Thoracic aorta (tissue), 2 donors: Measurements from ENCODE around the gene CEP112. TPM values are rescaled to one million over a fixed set of nuclear protein-coding genes. Genes with fewer than 3 reads are reported as not detected.

ENCODE experiments used
- ATAC-seq: fragments of 150-250 bp; one replicate; pipeline ENCODE4 v1.8.0; 2017; ENCODE audit warnings: low read depth; ENCODE audit not compliant: insufficient number of reproducible peaks, low FRiP score
- DNase-seq: peaks from one replicate; pipeline ENCODE4 v3.0.0-alpha.2; 2020; ENCODE audit warnings: low spot score
- H3K27ac ChIP-seq, 2 donors: fragments of 200-600 bp; sonication (generic); 1 replicate in 1 of 2; 2 replicates in 1 of 2; pipeline ENCODE4 v1.5.1; 2016; ENCODE audit warnings: mild to moderate bottlenecking in 2 of 2, moderate library complexity in 2 of 2
- H3K27me3 ChIP-seq: fragments of 200-600 bp; sonication (generic); replicated peaks from 2 replicates; pipeline ENCODE4 v1.6.0; 2016; ENCODE audit warnings: mild to moderate bottlenecking; ENCODE audit not compliant: insufficient read depth
- H3K36me3 ChIP-seq: fragments of 200-600 bp; sonication (generic); one replicate; pipeline ENCODE4 v1.5.1; 2016
- H3K4me1 ChIP-seq, 2 donors: fragments of 200-600 bp; sonication (generic); 1 replicate in 1 of 2; 2 replicates in 1 of 2; pipeline versions ENCODE4 v1.5.1 to v1.6.0; 2016; ENCODE audit warnings: low read depth in 2 of 2, mild to moderate bottlenecking in 1 of 2; ENCODE audit not compliant: control insufficient read depth in 1 of 2
- H3K4me3 ChIP-seq: fragments of 200-600 bp; sonication (generic); 2 replicates; pipeline ENCODE4 v1.5.1; 2016; ENCODE audit warnings: mild to moderate bottlenecking
- H3K9me3 ChIP-seq: fragments of 200-600 bp; sonication (generic); 2 replicates; pipeline ENCODE4 v1.5.1; 2016
- total RNA-seq, 2 donors: library from RNA; depleted of rRNA; stranded (reverse); fragments of >200 nt; gene quantifications; one replicate each; pipeline versions ENCODE4 v1.1.0 to v1.2.3, GENCODE V29; 2016
- TF ChIP-seq, protein P1 (sequence below): fragments of 200-600 bp; sonication (generic); IDR thresholded peaks from one replicate; pipeline ENCODE4 v1.5.1; 2019; ENCODE audit warnings: antibody characterized with exemption

CEP112 gene
- total RNA-seq, 2 donors from 2014 or later, result 13.4 to 19.0 TPM

DNA sequence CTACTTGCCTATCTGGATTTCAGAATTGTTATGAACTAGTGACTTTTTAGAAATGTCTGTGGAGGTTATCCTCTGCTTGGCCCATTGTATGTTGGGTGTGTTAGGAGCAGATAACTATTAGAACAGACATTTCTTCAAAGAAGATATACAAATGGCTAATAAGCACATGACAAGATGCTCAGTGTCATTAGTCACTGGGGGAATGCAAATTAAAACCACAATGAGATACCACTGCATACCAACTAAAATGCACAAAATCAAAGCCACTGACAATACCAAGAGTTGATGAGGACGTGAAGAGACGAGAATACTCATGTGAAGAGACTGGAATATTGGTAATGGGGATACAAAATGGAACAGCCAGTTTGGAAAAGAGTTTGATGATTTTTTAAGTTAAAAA is 39.2 kb downstream of the CEP112 start:
- no peak overlapping the region for H3K4me3 ChIP-seq
- no peaks in the 10 kb centered on the region for H3K9me3 ChIP-seq
- H3K4me1 ChIP-seq, result no peaks in the 10 kb centered on the region
- H3K27me3 ChIP-seq, result no peaks in the 10 kb centered on the region
- H3K27ac ChIP-seq, result no peak overlapping the region
- TF ChIP-seq, protein P1, sequence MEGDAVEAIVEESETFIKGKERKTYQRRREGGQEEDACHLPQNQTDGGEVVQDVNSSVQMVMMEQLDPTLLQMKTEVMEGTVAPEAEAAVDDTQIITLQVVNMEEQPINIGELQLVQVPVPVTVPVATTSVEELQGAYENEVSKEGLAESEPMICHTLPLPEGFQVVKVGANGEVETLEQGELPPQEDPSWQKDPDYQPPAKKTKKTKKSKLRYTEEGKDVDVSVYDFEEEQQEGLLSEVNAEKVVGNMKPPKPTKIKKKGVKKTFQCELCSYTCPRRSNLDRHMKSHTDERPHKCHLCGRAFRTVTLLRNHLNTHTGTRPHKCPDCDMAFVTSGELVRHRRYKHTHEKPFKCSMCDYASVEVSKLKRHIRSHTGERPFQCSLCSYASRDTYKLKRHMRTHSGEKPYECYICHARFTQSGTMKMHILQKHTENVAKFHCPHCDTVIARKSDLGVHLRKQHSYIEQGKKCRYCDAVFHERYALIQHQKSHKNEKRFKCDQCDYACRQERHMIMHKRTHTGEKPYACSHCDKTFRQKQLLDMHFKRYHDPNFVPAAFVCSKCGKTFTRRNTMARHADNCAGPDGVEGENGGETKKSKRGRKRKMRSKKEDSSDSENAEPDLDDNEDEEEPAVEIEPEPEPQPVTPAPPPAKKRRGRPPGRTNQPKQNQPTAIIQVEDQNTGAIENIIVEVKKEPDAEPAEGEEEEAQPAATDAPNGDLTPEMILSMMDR, result no peak
- DNase-seq (no peak), ATAC-seq (no peak)
- no peaks in the 10 kb centered on the region for H3K36me3 ChIP-seq

GRCh38 chr17:66150708-66151107 is 41.2 kb downstream of the CEP112 start:
- Histone ChIP-seq H3K4me3 (no peak overlapping the region), H3K4me1 (no peaks in the 10 kb centered on the region), H3K36me3 (no peaks in the 10 kb centered on the region), H3K9me3 (no peaks in the 10 kb centered on the region), H3K27me3 (no peaks in the 10 kb centered on the region), H3K27ac (no peak overlapping the region)
- TF ChIP-seq, protein P1, result no peak
- no peak for ATAC-seq
- no peak for DNase-seq

DNA sequence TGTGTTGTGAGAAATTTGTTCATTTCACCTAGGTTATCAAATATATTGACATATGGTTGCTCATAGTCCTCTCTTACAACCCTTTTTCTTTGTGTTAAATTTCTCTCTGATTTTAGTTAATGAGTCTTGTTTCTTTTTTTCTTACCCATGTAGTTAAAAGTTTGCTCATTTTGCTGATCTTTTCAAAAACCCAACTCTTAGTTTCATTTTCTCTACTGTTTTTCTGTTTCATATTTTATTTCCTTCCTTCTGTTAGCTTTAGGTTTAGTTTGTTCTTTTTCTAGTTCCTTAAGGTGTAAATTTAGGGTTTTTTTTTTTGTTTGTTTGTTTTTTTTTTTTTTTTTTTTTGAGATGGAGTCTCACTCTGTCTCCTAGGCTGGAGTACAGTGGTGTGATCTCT is 42.4 kb downstream of the CEP112 start:
- no peaks in the 10 kb centered on the region for H3K4me1 ChIP-seq
- ATAC-seq (no peak), DNase-seq (no peak)
- no peak overlapping the region for H3K27ac ChIP-seq
- H3K9me3 ChIP-seq, result no peaks in the 10 kb centered on the region
- H3K27me3 ChIP-seq, result no peaks in the 10 kb centered on the region
- H3K36me3 ChIP-seq, result no peaks in the 10 kb centered on the region
- no peak overlapping the region for H3K4me3 ChIP-seq
- TF ChIP-seq, protein P1, result no peak

- no peak overlapping the region for H3K27ac ChIP-seq
- H3K36me3 ChIP-seq, result no peaks in the 10 kb centered on the region
- no peak for DNase-seq
- H3K4me3 ChIP-seq, result no peak overlapping the region
- TF ChIP-seq, protein P1, result no peak
- no peaks in the 10 kb centered on the region for H3K4me1 ChIP-seq
- no peak for ATAC-seq
- no peaks in the 10 kb centered on the region for H3K9me3 ChIP-seq
- H3K27me3 ChIP-seq, result no peaks in the 10 kb centered on the region
Observed at GRCh38 chr17:66146394-66146793, 45.5 kb downstream of the CEP112 start.

DNA sequence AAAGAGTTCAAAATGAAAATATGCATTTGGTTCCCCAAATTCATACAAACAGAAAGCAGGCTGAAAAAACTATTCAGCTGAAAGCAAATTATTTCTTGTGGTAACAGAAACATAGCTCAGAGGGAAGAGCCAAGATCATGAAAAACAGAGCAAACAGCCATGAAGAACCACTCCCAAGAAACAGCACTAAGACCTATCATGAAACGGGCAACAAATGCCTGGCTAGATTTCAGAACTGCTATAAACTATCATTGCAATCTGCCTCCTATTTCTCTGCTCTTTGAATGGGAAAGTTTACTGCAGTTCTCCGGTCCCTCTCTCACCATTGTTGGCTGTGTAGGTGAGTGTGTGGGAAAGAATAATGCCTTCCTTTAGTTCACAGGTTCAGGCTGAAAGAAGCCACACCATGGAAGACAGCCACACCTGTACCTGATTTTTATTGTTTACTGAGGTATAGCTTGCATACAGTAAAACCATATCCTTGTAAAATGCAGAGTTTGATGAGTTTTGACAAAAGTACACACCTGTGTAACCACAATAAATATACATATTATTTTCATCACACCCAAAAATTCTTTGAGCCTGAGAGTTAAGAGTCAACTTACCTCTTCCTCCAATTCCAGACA is 48.2 kb downstream of the CEP112 start:
- TF ChIP-seq, protein P1, result no peak
- DNase-seq (no peak), ATAC-seq (no peak)
- no peaks in the 10 kb centered on the region for H3K9me3 ChIP-seq
- H3K27me3 ChIP-seq, result no peaks in the 10 kb centered on the region
- H3K4me3 ChIP-seq, result no peak overlapping the region
- no peaks in the 10 kb centered on the region for H3K4me1 ChIP-seq
- H3K27ac ChIP-seq, result no peak overlapping the region
- H3K36me3 ChIP-seq, result no peaks in the 10 kb centered on the region
